ENCODE results near the gene NEK5.
"Not testable (repeated sequence)": the region's sequence is repeated elsewhere in the genome, so short reads cannot be mapped to it uniquely, and the experiment has no call there.

Gene NEK5

GRCh38 chr13:52067237-52067636 is 61.6 kb downstream of the NEK5 start:
- DNase-seq, result no peak

- DNase-seq, result no peak
These were observed 67.3 kb downstream of the NEK5 start for GRCh38 chr13:52061587-52061986.

DNA sequence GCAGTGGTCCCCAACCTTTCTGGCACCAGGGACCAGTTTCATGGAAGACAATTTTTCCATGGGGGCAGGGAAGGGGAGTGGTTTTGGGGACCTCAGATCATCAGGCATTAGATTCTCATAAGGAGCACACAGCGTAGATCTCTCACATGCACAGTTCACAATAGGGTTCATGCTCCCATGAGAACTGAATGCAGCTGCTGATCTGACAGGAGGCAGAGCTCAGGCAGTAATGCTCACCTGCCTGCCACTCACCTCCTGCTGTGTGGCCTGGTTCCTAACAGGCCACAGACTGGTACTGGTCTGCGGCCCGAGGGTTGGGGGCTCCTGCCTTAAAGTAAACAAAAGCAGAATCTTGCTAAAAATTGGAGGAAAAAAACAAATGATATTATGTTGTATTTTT is 67.8 kb downstream of the NEK5 start:
- not testable (repeated sequence) for DNase-seq

DNA sequence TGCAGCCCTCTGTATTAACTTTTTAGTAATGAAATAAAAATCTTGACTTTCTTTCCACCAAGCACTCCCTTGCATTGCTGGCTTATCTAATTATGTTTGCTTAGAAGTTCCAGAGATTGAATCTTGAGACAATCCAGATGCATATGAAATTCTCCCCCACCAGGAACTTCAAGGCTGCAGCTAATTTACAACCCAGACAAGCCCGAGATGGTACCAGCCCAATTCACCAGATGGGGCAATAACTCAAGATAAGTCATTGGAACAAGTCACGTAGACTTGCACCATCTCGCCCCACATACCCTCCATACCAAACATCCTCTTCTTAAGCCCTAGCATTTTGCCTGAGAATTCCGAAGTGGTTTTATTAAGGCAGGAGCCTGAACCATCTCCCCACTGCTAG is 75.4 kb downstream of the NEK5 start:
- DNase-seq, result no peak

DNA sequence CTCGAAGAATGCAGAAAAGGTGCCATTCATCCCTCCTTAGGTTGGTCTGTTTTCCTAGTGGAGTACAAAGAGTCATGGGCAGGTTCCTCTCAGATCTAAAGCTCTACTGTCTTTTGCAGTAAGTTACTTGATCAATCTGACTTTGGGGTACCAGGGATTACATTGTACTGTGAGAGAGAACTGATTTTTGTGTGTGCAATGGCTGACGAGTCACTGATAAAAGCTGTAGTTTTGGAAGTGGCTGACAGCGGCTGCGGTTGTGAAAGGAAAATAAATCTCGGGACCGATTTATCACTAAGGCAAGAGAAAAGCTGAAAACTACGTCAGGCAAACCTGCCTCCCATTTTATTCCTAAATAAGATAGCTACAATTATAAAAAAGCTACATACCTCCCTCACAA is 77.5 kb downstream of the NEK5 start:
- DNase-seq, result no peak

DNA sequence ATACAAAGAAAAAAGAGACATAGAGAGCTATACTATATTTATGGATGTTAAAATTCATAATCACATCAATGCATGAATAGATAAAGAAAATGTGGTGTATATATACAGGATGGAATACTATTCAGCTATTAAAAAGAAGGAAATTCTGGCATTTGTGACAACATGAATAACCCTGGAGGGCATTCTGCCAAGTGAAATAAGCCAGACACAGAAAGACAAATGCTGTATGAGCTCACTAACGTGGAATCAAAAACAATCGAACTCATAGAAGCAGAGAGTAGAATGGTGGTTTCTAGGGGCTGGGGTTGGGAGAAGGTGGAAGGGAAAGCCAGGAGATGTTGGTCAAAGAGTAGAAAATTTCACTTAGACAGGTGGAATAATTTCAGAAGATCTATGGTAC is 80.4 kb downstream of the NEK5 start:
- DNase-seq, result no peak

DNA sequence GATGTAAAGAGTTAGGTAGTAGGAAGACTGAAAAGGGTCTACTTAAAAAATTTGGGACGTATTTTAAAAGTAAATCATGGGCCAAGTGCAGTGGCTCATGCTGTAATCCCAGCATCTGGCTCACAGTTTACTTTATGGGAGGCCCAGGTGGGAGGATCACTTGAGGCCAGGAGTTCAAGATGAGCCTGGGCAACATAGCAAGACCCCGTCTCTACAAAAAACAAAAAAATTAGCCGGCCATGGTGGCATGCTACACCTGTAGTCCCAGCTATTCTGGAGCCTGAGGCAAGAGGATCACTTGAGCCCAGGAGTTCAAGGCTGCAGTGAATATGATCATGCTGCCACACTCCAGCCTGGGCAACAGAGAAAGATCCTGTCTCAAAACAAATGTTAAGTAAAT is 81.4 kb downstream of the NEK5 start:
- no peak for DNase-seq

DNA sequence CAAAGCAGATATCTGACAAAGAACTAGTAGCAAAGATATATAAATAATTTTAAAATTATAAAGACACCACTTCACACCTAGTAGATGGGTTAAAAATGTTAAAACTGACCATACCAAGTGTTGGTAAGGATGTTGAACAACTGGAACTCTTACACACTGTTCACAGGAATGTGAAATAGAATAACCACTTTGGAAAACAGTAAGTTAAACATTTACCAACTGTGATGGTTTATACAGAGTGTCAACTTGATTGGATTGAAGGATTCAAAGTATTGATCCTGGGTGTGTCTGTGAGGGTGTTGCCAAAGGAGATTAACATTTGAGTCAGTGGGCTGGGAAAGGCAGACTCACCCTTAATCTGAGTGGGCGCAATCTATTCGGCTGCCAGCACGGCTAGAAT is 85.2 kb downstream of the NEK5 start:
- no peak for DNase-seq

GRCh38 chr13:52036037-52036436 is 92.8 kb downstream of the NEK5 start:
- no peak for DNase-seq

DNA sequence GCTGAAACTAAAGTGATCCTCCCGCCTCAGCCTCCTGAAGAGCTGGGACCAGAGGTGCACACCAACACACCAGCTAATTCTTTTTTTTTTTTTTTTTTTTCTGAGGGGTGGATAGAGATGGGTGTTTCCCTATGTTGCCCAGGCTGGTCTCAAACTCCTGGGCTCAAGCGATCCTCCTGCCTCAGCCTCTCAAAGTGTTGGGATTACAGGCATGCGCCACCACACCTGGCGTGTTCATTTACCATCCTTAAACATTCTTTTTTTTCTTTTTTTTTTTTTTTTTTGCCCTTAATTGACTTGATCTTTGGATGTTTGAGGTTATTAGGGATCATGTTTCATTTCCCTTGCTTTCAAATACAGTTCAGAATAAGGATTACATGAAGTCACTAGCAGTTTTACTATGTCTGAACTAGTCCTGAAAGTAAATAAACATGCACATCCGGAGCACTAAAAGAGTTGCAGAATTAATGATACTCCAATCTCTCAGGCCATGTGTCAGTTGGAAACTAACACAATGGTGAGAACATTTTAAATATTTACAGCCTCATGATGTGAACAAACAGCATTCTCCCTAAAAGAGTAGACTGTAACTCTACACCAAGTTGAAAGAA is 94.2 kb downstream of the NEK5 start:
- DNase-seq, result no peak

GRCh38 chr13:52033039-52033438 is 95.8 kb downstream of the NEK5 start:
- no peak for DNase-seq

DNA sequence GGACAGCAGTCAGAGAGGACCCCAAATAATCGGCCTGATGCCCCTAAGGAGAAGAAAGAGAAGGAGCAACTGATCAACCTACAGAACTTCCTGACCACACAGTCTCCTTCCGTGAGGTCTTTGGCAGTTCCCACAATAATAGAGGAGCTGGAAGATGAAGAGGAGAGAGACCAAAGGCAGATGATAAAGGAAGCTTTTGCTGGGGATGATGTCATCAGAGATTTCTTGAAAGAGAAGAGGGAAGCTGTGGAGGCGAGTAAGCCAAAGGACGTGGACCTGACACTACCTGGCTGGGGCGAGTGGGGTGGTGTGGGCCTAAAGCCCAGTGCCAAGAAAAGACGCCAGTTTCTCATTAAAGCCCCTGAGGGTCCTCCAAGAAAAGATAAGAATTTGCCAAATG is 98.5 kb downstream of the NEK5 start:
- not testable (repeated sequence) for DNase-seq

- no peak for DNase-seq
These were observed 99.3 kb downstream of the NEK5 start for GRCh38 chr13:52029569-52029968.

DNA sequence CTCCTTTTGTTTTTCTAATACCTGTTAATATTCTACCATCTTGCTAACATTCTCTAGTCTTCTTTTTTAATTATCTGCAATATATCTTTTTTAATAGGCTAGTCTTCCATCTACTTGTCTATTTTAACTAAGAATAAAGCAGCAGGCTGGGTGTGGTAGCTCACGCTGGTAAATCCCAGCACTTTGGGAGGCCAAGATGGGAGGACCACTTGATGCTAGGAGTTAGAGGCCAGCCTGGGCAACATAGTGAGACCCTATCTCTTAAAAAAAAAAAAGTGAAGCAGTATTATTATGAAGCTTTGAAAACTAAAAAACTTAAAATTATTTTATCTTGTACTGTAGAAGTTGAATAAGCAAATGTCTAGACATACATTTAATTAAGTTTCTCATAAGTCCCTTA is 101.0 kb downstream of the NEK5 start:
- no peak for DNase-seq

DNA sequence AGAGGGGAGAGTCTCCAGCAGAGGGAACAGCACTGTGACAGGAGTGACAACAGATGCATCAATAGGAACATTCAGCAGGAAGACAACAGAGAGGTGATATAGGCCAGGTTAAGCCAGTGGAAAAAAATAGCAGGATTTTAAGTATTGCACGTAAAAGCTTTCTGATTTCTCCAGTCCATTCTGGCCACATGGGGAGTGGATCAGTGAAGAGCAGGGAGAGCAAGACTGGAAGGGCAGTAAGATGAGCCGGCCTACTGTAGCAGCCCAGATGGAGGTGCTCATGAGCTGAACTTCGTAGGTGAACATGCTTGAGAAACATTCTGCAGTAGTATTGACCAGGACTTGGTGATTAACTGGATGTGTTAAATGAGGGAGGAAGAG is 102.6 kb downstream of the NEK5 start:
- DNase-seq, result no peak

DNA sequence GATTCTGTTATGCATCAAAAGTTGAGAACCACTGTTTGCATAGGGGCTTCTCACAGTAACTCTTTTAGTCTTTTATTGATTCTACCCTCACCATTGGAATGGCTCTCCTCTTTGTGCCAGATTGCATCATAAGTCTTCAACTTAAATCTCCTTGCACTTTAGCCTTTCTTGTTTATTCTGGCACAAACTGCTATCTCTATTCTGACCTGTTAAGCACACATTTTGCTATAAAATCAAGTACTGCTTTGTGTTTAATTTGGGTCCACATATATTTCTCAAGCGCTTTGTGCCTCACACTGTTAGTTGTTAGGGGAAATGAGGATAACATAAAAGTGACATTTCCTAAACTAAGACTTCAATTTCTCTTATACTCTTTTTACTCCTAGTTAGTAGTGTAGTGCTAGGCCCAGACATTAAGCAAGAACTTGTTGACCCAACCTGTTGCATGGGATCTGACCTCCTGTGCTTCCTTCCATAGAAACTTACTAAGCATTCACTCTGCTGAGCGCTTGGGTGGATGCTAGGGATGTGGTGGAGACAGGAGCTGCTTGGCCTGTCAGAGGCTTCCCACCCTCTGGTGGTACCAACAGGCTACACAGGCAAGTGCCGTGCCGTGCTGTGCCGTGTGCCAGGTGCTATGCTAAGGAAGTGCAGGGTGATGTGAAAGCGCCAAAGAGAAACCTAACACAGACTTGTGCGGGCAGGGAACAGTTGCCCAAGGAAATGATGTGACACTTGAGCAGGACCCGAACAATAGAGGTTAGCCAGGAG is 103.2 kb downstream of the NEK5 start:
- DNase-seq, result no peak

GRCh38 chr13:52024481-52024880 is 104.4 kb downstream of the NEK5 start, which contains the start of gene UTP14C:
Gene UTP14C (plus strand): TSS chr13:52024691. CDS start chr13:52028805, 4,114 bp downstream.
- DNase-seq, result no peak

DNA sequence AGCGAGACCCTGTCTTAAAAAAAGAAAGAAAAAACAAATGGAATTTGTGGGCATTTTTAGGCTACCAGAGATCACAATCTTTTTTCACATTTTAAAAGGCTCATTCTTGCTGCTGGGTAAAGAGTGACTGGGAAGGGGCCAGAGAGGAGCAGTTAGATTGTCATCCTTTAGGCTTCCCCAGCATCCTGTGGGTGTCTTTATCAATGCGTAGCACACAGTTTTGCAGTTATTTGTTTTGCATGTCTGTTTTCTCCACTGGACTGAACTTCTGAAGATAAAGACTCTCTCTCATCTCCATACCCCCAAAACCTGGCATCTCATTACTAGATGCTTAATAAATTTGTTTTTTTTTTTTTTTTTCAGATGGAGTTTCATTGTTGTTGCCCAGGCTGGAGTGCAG is 106.5 kb downstream of the NEK5 start:
- no peak for DNase-seq

DNA sequence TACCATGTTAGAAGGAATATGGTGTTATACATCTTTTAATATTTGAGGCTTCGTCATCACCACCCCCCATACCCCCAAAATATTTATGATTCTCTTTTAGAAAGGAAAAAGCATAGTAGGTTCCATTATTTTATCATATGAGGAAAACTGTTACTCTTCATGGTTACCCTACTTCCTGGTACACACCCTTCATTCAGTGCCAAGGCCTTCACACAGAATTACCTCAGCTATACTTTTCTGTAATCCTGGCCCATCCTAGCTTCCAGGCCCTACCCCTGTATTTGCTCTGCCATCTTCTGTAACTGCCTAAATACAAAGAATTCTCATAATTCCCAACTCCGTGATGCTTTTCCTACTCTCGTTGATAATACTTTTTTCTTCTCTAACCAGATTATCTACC is 108.7 kb downstream of the NEK5 start:
- DNase-seq, result no peak

GRCh38 chr13:52016296-52016695 is 112.6 kb downstream of the NEK5 start:
- no peak for DNase-seq

GRCh38 chr13:52012512-52012836 is 116.4 kb downstream of the NEK5 start:
- no peak for DNase-seq

GRCh38 chr13:52011632-52012511 is 117.0 kb downstream of the NEK5 start, which contains the start of gene ALG11:
Gene ALG11 (plus strand): TSS chr13:52012398. CDS start chr13:52012419, 21 bp downstream.
- DNase-seq, result peak; percentile 99

DNA sequence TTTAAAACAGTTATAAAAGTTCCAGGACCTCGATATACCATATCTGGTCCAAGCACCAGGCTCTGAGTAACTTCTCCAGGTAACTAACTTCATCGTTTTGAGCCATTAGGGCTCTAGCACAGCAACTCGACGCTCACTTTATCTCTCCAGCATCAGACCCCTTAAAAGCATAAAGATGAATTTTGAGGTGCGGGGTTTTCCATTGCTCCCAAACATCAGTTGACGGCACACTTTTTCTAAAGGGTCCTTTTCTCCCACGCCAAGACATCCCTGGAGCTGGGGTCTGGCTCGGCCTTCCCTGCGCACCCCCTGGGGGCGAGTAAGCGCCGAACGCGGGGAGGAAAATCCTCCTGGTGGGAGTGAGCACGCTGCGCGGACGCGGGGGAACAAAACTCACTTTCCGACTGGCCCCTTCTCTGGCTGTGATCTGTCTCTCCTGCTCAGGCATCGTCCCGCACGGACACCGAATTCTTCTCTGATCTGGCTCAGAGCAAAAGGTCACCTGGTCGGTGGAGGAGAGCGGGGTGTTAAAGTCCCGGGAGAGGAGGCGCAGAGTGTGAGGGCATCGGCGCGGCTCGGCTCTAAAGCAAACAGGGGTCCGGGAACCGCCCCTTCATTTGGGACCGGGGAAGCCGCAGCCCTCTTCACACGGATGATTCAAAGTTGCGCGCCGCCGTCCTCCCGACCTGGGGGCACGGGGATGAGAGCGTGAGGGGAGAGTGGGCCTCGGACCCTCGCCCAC is 117.8 kb downstream of the NEK5 start, which contains the start of gene ATP7B:
ATP7B (minus strand) TSS at position 561 of the 742 bp plus-strand sequence; CDS start at position 448, 113 bp downstream.
- peak; percentile 13 for DNase-seq
